GM23338 (cell line): ENCODE data around the gene ANKRD65.

Experiments
- CREB1 ChIP-seq: fragments of 250-450 bp; sonication (Bioruptor Pico); IDR thresholded peaks from 2 replicates; pipeline ENCODE4 v1.5.0; 2020; ENCODE audit warnings: low read depth, mild to moderate bottlenecking, moderate library complexity
- EZH2 ChIP-seq: fragments of 200-600 bp; sonication (generic); IDR thresholded peaks from one replicate; pipeline ENCODE4 v1.8.0; 2017; ENCODE audit warnings: antibody characterized with exemption, mild to moderate bottlenecking, low read depth; ENCODE audit not compliant: unreplicated experiment
- EZH2phosphoT487 ChIP-seq: fragments of 200-600 bp; sonication (generic); IDR thresholded peaks from one replicate; pipeline ENCODE4 v1.8.1; 2018; ENCODE audit warnings: antibody characterized with exemption; ENCODE audit not compliant: unreplicated experiment
- NANOG ChIP-seq: IDR thresholded peaks from 2 replicates; pipeline ENCODE4 v1.6.1; 2016; ENCODE audit warnings: antibody characterized with exemption, borderline replicate concordance
- POLR2AphosphoS5 ChIP-seq: IDR thresholded peaks from 2 replicates; pipeline ENCODE4 v1.6.1; 2016; ENCODE audit warnings: antibody characterized with exemption, low read depth
- ZNF114 ChIP-seq: fragments of 250-450 bp; sonication (Bioruptor Pico); IDR thresholded peaks from 2 replicates; pipeline ENCODE4 v1.5.0; 2020; ENCODE audit warnings: mild to moderate bottlenecking, moderate library complexity
- ZNF331 ChIP-seq: fragments of 250-450 bp; sonication (Bioruptor Pico); IDR thresholded peaks from 2 replicates; pipeline ENCODE4 v1.5.0; 2020; ENCODE audit warnings: low read depth, mild to moderate bottlenecking, moderate library complexity
- ZNF462 ChIP-seq: fragments of 250-450 bp; sonication (Bioruptor Pico); IDR thresholded peaks from 2 replicates; pipeline ENCODE4 v1.5.0; 2020; ENCODE audit warnings: mild to moderate bottlenecking, moderate library complexity
- TF ChIP-seq, protein P1 (sequence below): IDR thresholded peaks from one replicate; pipeline ENCODE4 v1.6.1; 2018; ENCODE audit warnings: antibody characterized with exemption; ENCODE audit not compliant: unreplicated experiment
- TF ChIP-seq, protein P2 (sequence below), 2 experiments: fragments of 200-600 bp in 1 of 2; sonication (generic) in 1 of 2; conservative IDR thresholded peaks; 2 replicates each; pipeline versions ENCODE4 v1.5.1 to v1.6.1; 2016 to 2017; ENCODE audit warnings: antibody characterized with exemption in 2 of 2, low read depth in 2 of 2, mild to moderate bottlenecking in 2 of 2, moderate library complexity in 1 of 2

GRCh38 chr1:1437904-1438376, 16.9 kb upstream of the ANKRD65 start:
- TF ChIP-seq, protein P1, sequence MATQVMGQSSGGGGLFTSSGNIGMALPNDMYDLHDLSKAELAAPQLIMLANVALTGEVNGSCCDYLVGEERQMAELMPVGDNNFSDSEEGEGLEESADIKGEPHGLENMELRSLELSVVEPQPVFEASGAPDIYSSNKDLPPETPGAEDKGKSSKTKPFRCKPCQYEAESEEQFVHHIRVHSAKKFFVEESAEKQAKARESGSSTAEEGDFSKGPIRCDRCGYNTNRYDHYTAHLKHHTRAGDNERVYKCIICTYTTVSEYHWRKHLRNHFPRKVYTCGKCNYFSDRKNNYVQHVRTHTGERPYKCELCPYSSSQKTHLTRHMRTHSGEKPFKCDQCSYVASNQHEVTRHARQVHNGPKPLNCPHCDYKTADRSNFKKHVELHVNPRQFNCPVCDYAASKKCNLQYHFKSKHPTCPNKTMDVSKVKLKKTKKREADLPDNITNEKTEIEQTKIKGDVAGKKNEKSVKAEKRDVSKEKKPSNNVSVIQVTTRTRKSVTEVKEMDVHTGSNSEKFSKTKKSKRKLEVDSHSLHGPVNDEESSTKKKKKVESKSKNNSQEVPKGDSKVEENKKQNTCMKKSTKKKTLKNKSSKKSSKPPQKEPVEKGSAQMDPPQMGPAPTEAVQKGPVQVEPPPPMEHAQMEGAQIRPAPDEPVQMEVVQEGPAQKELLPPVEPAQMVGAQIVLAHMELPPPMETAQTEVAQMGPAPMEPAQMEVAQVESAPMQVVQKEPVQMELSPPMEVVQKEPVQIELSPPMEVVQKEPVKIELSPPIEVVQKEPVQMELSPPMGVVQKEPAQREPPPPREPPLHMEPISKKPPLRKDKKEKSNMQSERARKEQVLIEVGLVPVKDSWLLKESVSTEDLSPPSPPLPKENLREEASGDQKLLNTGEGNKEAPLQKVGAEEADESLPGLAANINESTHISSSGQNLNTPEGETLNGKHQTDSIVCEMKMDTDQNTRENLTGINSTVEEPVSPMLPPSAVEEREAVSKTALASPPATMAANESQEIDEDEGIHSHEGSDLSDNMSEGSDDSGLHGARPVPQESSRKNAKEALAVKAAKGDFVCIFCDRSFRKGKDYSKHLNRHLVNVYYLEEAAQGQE: no peak
- TF ChIP-seq, protein P2, sequence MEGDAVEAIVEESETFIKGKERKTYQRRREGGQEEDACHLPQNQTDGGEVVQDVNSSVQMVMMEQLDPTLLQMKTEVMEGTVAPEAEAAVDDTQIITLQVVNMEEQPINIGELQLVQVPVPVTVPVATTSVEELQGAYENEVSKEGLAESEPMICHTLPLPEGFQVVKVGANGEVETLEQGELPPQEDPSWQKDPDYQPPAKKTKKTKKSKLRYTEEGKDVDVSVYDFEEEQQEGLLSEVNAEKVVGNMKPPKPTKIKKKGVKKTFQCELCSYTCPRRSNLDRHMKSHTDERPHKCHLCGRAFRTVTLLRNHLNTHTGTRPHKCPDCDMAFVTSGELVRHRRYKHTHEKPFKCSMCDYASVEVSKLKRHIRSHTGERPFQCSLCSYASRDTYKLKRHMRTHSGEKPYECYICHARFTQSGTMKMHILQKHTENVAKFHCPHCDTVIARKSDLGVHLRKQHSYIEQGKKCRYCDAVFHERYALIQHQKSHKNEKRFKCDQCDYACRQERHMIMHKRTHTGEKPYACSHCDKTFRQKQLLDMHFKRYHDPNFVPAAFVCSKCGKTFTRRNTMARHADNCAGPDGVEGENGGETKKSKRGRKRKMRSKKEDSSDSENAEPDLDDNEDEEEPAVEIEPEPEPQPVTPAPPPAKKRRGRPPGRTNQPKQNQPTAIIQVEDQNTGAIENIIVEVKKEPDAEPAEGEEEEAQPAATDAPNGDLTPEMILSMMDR (conservative IDR thresholded peaks at IDR 0.05; ENCODE audit: low read depth in 2 of 2): no peak
- TF ChIP-seq EZH2 (no peak), NANOG (no peak), POLR2AphosphoS5 (no peak), EZH2phosphoT487 (no peak), CREB1 (CRISPR knock-in tag) (no peak), ZNF331 (no peak), ZNF114 (CRISPR knock-in tag) (no peak), ZNF462 (no peak)
